IMR-90 (cell line): ENCODE measurements around the gene CFHR1. TPM values are rescaled to one million over a fixed set of nuclear protein-coding genes. Genes with fewer than 3 reads are reported as not detected.

Source experiments
- ATAC-seq: fragments of 200-7000 bp; cut with Tn5 transposase; 2 replicates; pipeline ENCODE4 v1.9.1; 2020; ENCODE audit warnings: low read depth, mild to moderate bottlenecking, moderate library complexity
- BruUV-seq: library from RNA; stranded (reverse); fragments of 400-500 nt; replicated peaks from 2 replicates; lab custom pipeline; 2021; lab: Mats Ljungman, UMichigan
- CTCF ChIA-PET: fragments of 300-600 bp; formaldehyde crosslinking; extraction: SDS; loops from one replicate; lab custom pipeline; 2021; ENCODE audit warnings: antibody characterized with exemption; lab: Yijun Ruan, JAX
- POLR2A ChIA-PET: fragments of 300-600 bp; sonication (Branson Sonifier 250); formaldehyde crosslinking; loops from one replicate; lab custom pipeline; 2022; ENCODE audit warnings: antibody characterized with exemption; ENCODE audit not compliant: unreplicated experiment; lab: Charles Lee
- DNase-seq: peaks from one replicate; pipeline ENCODE4 v3.0.0; 2013
- H2AFZ ChIP-seq: replicated peaks from 2 replicates; pipeline ENCODE3; 2013; ENCODE audit warnings: low read length, mild to moderate bottlenecking; ENCODE audit not compliant: poor library complexity
- H2AK5ac ChIP-seq: 2 replicates; pipeline ENCODE4 v1.6.1; 2013; ENCODE audit warnings: low read depth, low read length, inconsistent platforms
- H2AK9ac ChIP-seq: replicated peaks from 2 replicates; pipeline ENCODE3; 2013; ENCODE audit warnings: mild to moderate bottlenecking, low read depth, low read length, moderate library complexity; ENCODE audit not compliant: poor library complexity
- H2BK120ac ChIP-seq: 2 replicates; pipeline ENCODE4 v1.6.1; 2013; ENCODE audit warnings: low read depth, low read length, inconsistent platforms
- H2BK15ac ChIP-seq: 3 replicates; pipeline ENCODE4 v1.6.1; 2013; ENCODE audit warnings: low read depth, low read length, inconsistent platforms
- H2BK20ac ChIP-seq: 2 replicates; pipeline ENCODE4 v1.6.1; 2013; ENCODE audit warnings: low read depth, mild to moderate bottlenecking, inconsistent platforms, low read length, moderate library complexity
- H2BK5ac ChIP-seq: 2 replicates; pipeline ENCODE4 v1.6.1; 2013; ENCODE audit warnings: mild to moderate bottlenecking, low read depth, low read length, inconsistent platforms; ENCODE audit not compliant: poor library complexity, severe bottlenecking
- H3K14ac ChIP-seq: replicated peaks from 2 replicates; pipeline ENCODE4 v1.6.1; 2013; ENCODE audit warnings: low read depth, low read length, inconsistent platforms
- H3K18ac ChIP-seq: 2 replicates; pipeline ENCODE4 v1.6.1; 2013; ENCODE audit warnings: low read depth, low read length, control low read depth
- H3K23ac ChIP-seq: 2 replicates; pipeline ENCODE4 v1.6.1; 2013; ENCODE audit warnings: low read depth, low read length, inconsistent platforms
- H3K27ac ChIP-seq: 2 replicates; pipeline ENCODE4 v1.5.1; 2013; ENCODE audit warnings: mild to moderate bottlenecking, control low read depth, low read length; ENCODE audit not compliant: insufficient read depth
- H3K27me3 ChIP-seq: 2 replicates; pipeline ENCODE4 v1.6.1; 2013; ENCODE audit warnings: low read length; ENCODE audit not compliant: control insufficient read depth, insufficient read depth
- H3K36me3 ChIP-seq: 2 replicates; pipeline ENCODE4 v1.6.1; 2013; ENCODE audit warnings: low read length, mixed read lengths; ENCODE audit not compliant: control insufficient read depth, insufficient read depth
- H3K4ac ChIP-seq: 2 replicates; pipeline ENCODE4 v1.6.1; 2013; ENCODE audit warnings: low read depth, low read length, inconsistent platforms
- H3K4me1 ChIP-seq: 2 replicates; pipeline ENCODE4 v1.6.1; 2013; ENCODE audit warnings: low read length, mixed read lengths; ENCODE audit not compliant: control insufficient read depth, insufficient read depth
- H3K4me2 ChIP-seq: 2 replicates; pipeline ENCODE4 v1.6.1; 2013; ENCODE audit warnings: low read depth, mild to moderate bottlenecking, control low read depth, low read length, moderate library complexity
- H3K4me3 ChIP-seq: 2 replicates; pipeline ENCODE4 v1.5.1; 2013; ENCODE audit warnings: low read depth, mild to moderate bottlenecking, control low read depth, low read length, moderate library complexity; ENCODE audit not compliant: insufficient read depth
- H3K56ac ChIP-seq: 2 replicates; pipeline ENCODE4 v1.6.1; 2013; ENCODE audit warnings: low read length, inconsistent platforms; ENCODE audit not compliant: insufficient read depth; ENCODE audit errors: extremely low read depth
- H3K79me1 ChIP-seq, 2 experiments: 2 replicates each; pipeline ENCODE4 v1.6.1; 2013; ENCODE audit warnings: low read length in 2 of 2, inconsistent platforms in 1 of 2, low read depth in 1 of 2
- H3K9ac ChIP-seq: 2 replicates; pipeline ENCODE4 v1.6.1; 2013; ENCODE audit warnings: low read depth, low read length, control low read depth
- H3K9me1 ChIP-seq: 2 replicates; pipeline ENCODE4 v1.6.1; 2013; ENCODE audit warnings: low read length, inconsistent platforms; ENCODE audit not compliant: insufficient read depth
- H3K9me3 ChIP-seq: 2 replicates; pipeline ENCODE4 v1.6.1; 2013; ENCODE audit warnings: low read length; ENCODE audit not compliant: control insufficient read depth, insufficient read depth
- H4K20me1 ChIP-seq: 2 replicates; pipeline ENCODE4 v1.6.1; 2013; ENCODE audit warnings: low read length, inconsistent platforms; ENCODE audit not compliant: insufficient read depth
- H4K5ac ChIP-seq: 2 replicates; pipeline ENCODE4 v1.6.1; 2013; ENCODE audit warnings: mild to moderate bottlenecking, low read depth, low read length, control low read depth
- H4K8ac ChIP-seq, 2 experiments: 2 replicates each; pipeline ENCODE4 v1.6.1; 2013; ENCODE audit warnings: low read depth in 2 of 2, low read length in 2 of 2, control low read depth in 1 of 2, inconsistent platforms in 1 of 2
- H4K91ac ChIP-seq: 2 replicates; pipeline ENCODE4 v1.6.1; 2013; ENCODE audit warnings: low read depth, low read length, inconsistent platforms; ENCODE audit not compliant: insufficient read depth
- CHD1 ChIP-seq: IDR thresholded peaks from 2 replicates; pipeline ENCODE4 v1.6.1; 2012; ENCODE audit warnings: low read depth, low read length, improper control_type of control experiment
- FOS ChIP-seq: fragments of 150-350 bp; IDR thresholded peaks from 2 replicates; pipeline ENCODE4 v1.6.1; 2016; ENCODE audit warnings: low read depth, low read length
- RAD21 ChIP-seq: IDR thresholded peaks from 2 replicates; pipeline ENCODE4 v1.6.1; 2012; ENCODE audit warnings: low read length, improper control_type of control experiment
- WGBS, 2 experiments: methylation state at CpG; one replicate each; pipeline versions ENCODE4 v1.1.5 to v1.1.7; 2013; ENCODE audit warnings: missing lambda C conversion rate in 2 of 2; ENCODE audit not compliant: insufficient read length in 1 of 2; ENCODE audit errors: extremely low coverage in 2 of 2; 5-methylcytosine and 5-hydroxymethylcytosine counted together
- dilution Hi-C: fragments of 300-500 bp; cut with HindIII; formaldehyde crosslinking; loops from one replicate; pipeline ENCODE4 v1.14.3; 2018; ENCODE audit warnings: low sequenced_read_pairs; ENCODE audit not compliant: unreplicated experiment
- in situ Hi-C: fragments of 300-500 bp; cut with MboI; formaldehyde crosslinking; loops from 3 replicates; pipeline ENCODE4 v1.14.3; 2019; ENCODE audit warnings: low sequenced_read_pairs, inconsistent platforms, mixed read lengths
- intact Hi-C: fragments of 100-400 bp; cut with micrococcal nuclease; formaldehyde crosslinking; loops from 2 replicates; pipeline ENCODE4 v1.10.0; 2022
- polyA plus RNA-seq, 3 experiments: library from polyadenylated mRNA; depleted of rRNA; stranded (reverse); fragments of >200 nt; gene quantifications; 2 replicates each; pipeline ENCODE4 v1.2.3, GENCODE V29; 2012; ENCODE audit warnings: low replicate concordance in 1 of 3
- total RNA-seq: library from RNA; depleted of rRNA; stranded (reverse); fragments of >200 nt; gene quantifications from 2 replicates; pipeline ENCODE4 v1.2.3, GENCODE V29; 2012

The CFHR1 gene
- total and polyA plus RNA-seq, 2 of the 4 experiments (the other 2 are of a cell fraction) = not detected

GRCh38 chr1:196861429-196861828, 41.9 kb downstream of the CFHR1 start:
- no peak overlapping the region for H2BK20ac ChIP-seq
- ATAC-seq = no peak
- no peak overlapping the region for H3K4me2 ChIP-seq
- dilution Hi-C loops = no loop called here
- H3K14ac ChIP-seq = no peak overlapping the region
- H3K56ac ChIP-seq = no peak overlapping the region
- H3K27ac ChIP-seq = no peak overlapping the region
- no peak for DNase-seq
- H2AK5ac ChIP-seq = no peak overlapping the region
- no peak overlapping the region for H4K8ac ChIP-seq
- H3K27me3 ChIP-seq = no peaks in the 10 kb centered on the region
- H3K23ac ChIP-seq = no peak overlapping the region
- no peak overlapping the region for H3K9ac ChIP-seq
- no peaks in the 10 kb centered on the region for H3K36me3 ChIP-seq
- no peak overlapping the region for H3K18ac ChIP-seq
- no peak overlapping the region for H2AFZ ChIP-seq
- H3K4ac ChIP-seq = no peak overlapping the region
- H2BK120ac ChIP-seq = no peak overlapping the region
- H3K4me3 ChIP-seq = no peak overlapping the region
- WGBS, 2 experiments = no CpG with 5 or more reads among the region's 2 CpGs
- no peaks in the 10 kb centered on the region for H3K9me3 ChIP-seq
- no peaks in the 10 kb centered on the region for H3K4me1 ChIP-seq
- no peak overlapping the region for H2BK5ac ChIP-seq
- no peak for TF ChIP-seq FOS
- no peak for TF ChIP-seq CHD1
- no peak for TF ChIP-seq RAD21
- no peak overlapping the region for H2BK15ac ChIP-seq
- in situ Hi-C loops = no loop called here
- no TSS peak for BruUV-seq
- no peak overlapping the region for H4K5ac ChIP-seq
- CTCF ChIA-PET = no interaction called here
- no peak overlapping the region for H4K91ac ChIP-seq
- H3K79me1 ChIP-seq = no peaks in the 10 kb centered on the region
- no peak overlapping the region for H2AK9ac ChIP-seq
- H4K20me1 ChIP-seq = no peaks in the 10 kb centered on the region
- intact Hi-C loops = no loop called here
- POLR2A ChIA-PET = no interaction called here
- no peaks in the 10 kb centered on the region for H3K9me1 ChIP-seq
